ENCODE data around the gene MINDY2.

DNA sequence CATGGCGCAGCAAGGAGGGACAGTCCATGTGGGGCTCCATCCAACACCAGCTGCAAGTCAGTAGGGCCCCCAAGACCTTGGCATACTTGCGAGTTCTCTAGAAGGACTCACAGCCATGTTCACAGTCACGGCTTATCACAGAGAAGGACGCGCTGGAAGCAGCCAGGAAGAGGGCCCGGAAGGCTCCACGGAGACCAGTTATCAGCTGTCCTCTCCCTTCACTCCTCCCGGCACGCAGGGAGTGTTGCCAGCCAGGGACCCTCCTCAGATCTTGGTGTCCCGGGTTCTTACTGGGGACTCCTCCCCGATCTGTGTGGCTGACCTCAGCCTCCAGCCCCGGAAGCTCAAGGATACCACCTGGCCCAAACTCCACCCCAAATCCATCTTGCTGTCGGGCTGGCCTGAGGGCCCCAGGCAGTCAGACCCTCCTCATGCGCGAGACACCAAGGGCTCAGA, 94.4 kb downstream of the MINDY2 start:
- no peak for TF ChIP-seq SMAD5 (IDR thresholded peaks at IDR 0.05; ENCODE audit: low read depth)
- TF ChIP-seq TAF1 (IDR thresholded peaks at IDR 0.05; ENCODE audit: borderline replicate concordance, low read depth, low read length): no peak
- no peak for TF ChIP-seq POLR2AphosphoS5 (IDR thresholded peaks at IDR 0.05; ENCODE audit: low read length)
- TF ChIP-seq, protein P1, sequence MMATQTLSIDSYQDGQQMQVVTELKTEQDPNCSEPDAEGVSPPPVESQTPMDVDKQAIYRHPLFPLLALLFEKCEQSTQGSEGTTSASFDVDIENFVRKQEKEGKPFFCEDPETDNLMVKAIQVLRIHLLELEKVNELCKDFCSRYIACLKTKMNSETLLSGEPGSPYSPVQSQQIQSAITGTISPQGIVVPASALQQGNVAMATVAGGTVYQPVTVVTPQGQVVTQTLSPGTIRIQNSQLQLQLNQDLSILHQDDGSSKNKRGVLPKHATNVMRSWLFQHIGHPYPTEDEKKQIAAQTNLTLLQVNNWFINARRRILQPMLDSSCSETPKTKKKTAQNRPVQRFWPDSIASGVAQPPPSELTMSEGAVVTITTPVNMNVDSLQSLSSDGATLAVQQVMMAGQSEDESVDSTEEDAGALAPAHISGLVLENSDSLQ (IDR thresholded peaks at IDR 0.05): no peak
- no peak for TF ChIP-seq GABPA (IDR thresholded peaks at IDR 0.05; ENCODE audit: low read depth)
- TF ChIP-seq, protein P2, sequence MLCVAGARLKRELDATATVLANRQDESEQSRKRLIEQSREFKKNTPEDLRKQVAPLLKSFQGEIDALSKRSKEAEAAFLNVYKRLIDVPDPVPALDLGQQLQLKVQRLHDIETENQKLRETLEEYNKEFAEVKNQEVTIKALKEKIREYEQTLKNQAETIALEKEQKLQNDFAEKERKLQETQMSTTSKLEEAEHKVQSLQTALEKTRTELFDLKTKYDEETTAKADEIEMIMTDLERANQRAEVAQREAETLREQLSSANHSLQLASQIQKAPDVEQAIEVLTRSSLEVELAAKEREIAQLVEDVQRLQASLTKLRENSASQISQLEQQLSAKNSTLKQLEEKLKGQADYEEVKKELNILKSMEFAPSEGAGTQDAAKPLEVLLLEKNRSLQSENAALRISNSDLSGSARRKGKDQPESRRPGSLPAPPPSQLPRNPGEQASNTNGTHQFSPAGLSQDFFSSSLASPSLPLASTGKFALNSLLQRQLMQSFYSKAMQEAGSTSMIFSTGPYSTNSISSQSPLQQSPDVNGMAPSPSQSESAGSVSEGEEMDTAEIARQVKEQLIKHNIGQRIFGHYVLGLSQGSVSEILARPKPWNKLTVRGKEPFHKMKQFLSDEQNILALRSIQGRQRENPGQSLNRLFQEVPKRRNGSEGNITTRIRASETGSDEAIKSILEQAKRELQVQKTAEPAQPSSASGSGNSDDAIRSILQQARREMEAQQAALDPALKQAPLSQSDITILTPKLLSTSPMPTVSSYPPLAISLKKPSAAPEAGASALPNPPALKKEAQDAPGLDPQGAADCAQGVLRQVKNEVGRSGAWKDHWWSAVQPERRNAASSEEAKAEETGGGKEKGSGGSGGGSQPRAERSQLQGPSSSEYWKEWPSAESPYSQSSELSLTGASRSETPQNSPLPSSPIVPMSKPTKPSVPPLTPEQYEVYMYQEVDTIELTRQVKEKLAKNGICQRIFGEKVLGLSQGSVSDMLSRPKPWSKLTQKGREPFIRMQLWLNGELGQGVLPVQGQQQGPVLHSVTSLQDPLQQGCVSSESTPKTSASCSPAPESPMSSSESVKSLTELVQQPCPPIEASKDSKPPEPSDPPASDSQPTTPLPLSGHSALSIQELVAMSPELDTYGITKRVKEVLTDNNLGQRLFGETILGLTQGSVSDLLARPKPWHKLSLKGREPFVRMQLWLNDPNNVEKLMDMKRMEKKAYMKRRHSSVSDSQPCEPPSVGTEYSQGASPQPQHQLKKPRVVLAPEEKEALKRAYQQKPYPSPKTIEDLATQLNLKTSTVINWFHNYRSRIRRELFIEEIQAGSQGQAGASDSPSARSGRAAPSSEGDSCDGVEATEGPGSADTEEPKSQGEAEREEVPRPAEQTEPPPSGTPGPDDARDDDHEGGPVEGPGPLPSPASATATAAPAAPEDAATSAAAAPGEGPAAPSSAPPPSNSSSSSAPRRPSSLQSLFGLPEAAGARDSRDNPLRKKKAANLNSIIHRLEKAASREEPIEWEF (IDR thresholded peaks at IDR 0.05; ENCODE audit: insufficient replicate concordance, low read depth, low read length): no peak
- no peak for TF ChIP-seq SUZ12 (IDR thresholded peaks at IDR 0.05; ENCODE audit: unreplicated experiment)
- no peak for TF ChIP-seq CREB1 (IDR thresholded peaks at IDR 0.05; ENCODE audit: low read depth)
- no peak for TF ChIP-seq CBX3 (IDR thresholded peaks at IDR 0.05; ENCODE audit: borderline replicate concordance, low read depth)
- no peak for TF ChIP-seq BHLHE40 (IDR thresholded peaks at IDR 0.05; ENCODE audit: borderline replicate concordance in 1 of 2, low read depth in 2 of 2, low read length in 1 of 2)
- TF ChIP-seq, protein P3, sequence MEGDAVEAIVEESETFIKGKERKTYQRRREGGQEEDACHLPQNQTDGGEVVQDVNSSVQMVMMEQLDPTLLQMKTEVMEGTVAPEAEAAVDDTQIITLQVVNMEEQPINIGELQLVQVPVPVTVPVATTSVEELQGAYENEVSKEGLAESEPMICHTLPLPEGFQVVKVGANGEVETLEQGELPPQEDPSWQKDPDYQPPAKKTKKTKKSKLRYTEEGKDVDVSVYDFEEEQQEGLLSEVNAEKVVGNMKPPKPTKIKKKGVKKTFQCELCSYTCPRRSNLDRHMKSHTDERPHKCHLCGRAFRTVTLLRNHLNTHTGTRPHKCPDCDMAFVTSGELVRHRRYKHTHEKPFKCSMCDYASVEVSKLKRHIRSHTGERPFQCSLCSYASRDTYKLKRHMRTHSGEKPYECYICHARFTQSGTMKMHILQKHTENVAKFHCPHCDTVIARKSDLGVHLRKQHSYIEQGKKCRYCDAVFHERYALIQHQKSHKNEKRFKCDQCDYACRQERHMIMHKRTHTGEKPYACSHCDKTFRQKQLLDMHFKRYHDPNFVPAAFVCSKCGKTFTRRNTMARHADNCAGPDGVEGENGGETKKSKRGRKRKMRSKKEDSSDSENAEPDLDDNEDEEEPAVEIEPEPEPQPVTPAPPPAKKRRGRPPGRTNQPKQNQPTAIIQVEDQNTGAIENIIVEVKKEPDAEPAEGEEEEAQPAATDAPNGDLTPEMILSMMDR (IDR thresholded peaks at IDR 0.05 in 2 of 3, conservative IDR thresholded peaks at IDR 0.05 in 1 of 3; ENCODE audit: control insufficient read depth in 2 of 3, extremely low read depth in 1 of 3, insufficient read depth in 1 of 3, low read depth in 3 of 3, low read length in 3 of 3): no peak
- TF ChIP-seq SRF (IDR thresholded peaks at IDR 0.05; ENCODE audit: low read depth in 2 of 2, low read length in 2 of 2): no peak
- no peak for TF ChIP-seq MTA3 (IDR thresholded peaks at IDR 0.05; ENCODE audit: borderline replicate concordance, low read length)
- no peak for TF ChIP-seq NR2F1 (conservative IDR thresholded peaks at IDR 0.05)

Data from GM12878 (cell line).